ENCODE results near the gene ALLC. TPM values are rescaled to one million over a fixed set of nuclear protein-coding genes. Genes with fewer than 3 reads are reported as not detected.
"Not testable (repeated sequence)": the region's sequence is repeated elsewhere in the genome, so short reads cannot be mapped to it uniquely, and the experiment has no call there.

Gene ALLC
- total RNA-seq, 1 donor from 2014 or later = not detected

DNA sequence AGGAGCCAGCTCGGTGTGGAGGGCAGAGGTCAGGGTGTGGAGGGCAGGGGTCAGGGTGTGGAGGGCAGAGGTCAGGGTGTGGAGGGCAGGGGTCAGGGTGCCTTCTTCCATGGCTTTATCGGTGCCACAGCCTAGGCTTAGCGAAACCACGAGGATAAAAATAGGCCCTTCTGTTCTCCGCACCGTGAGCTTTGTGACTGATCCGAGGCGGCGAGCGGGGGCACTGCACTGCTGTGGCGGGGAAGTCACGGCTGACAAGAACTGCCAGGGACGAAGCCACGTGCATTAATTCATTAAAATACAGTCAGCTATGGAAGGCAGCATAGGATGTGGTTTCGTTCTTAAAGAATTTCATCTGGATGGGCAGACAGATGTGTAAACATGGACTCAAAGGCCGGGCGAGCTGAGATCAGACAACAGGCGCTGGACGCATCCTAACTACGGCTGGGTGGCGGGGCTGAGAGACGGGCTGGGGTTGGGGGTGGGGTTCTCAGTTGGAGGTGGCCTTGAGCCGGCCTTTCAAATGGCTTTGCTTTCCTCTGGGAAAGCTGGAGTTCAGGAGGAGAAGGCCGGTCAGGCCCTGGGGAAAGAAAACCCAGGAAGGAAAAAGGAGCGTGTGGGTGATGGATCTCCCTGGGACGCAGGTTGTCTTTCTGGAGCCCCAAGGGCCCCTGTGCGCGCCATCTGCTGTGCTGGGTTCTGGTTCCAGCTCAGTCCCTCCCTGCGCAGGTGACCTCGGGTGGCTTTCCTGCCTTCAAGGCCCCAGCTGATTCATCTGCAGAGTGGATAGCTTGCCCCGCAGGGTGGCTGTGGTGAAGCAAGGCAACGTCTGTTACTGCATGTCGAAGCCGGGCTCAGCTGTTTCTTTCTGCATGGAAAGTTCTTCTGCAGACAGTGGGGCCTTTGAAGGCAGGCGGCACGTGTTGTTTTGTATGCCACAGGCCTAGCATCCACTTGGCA lies 958 bp upstream of the ALLC start:
- no peak for DNase-seq

DNA sequence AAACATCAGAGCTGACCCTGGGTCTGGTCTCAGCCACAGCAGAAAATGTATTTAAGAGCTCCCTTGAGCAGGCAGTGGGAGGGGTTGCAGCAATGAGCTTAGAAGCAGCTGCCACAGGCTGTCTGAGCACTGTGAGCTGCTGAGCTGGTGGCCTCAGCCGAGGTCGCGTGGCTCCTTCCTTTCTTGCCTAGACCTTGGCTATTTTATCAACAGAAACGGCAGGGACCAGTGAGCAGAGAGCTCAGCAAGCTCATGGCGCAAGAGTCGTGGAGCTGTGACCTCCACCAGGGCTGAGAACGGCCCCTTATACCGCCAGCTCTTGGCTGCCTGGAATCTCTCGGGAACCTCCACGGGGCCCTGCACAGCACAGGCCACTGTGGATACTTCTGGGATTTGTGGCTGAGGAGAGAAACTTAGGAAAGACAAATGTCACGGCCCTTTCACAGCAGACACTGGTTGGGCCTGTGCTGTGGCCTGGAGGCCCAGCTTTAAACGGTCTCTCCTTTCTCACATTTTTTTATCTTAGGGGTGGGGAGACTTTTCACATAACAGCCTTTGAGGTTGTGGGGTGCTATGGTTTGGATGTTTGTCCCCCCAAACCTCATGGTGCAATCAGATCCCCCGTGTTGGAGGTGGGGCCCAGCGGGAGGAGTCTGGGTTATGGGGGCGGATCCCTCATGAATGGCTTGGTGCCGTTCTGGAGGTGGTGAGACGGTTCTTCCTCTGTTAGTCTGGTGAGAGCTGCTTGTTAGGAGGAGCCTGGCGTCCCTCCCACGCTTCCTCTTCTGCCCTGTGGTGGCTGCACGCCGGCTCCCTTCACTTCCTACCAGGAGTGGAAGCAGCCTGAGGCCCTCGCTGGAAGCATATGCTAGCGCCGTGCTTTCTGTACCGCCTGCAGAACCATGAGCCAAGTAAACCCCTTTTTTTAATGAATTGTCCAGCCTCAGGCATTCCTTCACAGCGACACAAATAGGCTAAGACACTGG lies 1.7 kb downstream of the ALLC start:
- DNase-seq = no peak

DNA sequence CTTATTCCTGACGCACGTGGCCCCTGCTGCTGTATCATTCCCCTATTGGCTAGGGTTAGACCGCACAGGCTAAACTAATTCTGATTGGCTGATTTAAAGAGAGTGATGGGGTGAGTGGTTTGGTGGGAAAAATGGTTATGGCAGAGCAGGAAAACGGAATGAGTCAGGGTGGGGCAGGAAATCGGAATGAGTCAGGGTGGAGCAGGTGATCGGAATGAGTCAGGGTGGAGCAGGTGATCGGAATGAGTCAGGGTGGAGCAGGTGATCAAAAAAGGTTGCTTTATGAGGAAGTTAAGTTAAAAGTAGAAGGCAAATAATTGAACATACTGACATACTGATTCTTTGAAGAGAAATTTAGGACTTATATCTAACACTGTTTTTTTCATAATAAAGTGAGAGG lies 2.6 kb downstream of the ALLC start:
- not testable (repeated sequence) for DNase-seq

GRCh38 chr2:3661149-3661660 lies 3.2 kb downstream of the ALLC start:
- no peak for DNase-seq

- no peak for DNase-seq
Measured at GRCh38 chr2:3662239-3662638, 4.2 kb downstream of the ALLC start.

- no peak for DNase-seq
Measured at GRCh38 chr2:3664118-3664517, 6.1 kb downstream of the ALLC start.

- no peak for DNase-seq
Measured at GRCh38 chr2:3664925-3665324, 6.9 kb downstream of the ALLC start.

DNA sequence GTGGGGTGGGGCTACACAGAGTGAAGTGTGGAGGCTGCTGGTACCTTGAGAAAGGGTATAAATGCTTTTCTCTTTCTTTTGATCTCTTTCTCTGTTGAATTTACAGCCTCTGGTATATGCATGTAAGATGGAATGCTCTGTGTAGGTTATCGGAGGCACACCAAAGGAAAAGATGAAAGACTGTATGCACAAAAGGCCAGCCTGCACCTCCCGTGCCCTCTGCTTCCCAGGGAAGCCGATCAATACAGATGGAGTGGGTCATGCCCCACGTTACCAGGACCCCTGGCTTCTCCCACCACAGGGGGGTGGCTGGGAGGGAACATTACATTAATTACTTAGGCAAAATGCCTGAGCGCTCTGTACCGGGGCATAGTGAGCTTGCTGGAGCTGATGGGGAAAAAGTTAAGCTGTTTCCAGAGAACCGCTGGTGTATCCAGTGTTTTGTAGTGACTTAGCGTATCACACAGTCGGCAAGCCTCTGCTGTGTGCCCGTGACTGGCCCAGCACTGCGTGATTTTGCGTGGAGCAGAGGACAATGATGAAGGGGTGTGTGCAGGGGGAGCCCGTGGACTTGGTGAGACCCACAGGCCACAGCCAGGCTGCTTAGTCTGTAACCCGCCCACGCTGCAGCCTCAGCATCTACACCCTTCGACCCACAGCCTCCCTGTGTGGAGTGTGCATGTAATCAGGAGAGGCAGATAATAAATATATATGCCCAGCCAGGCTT lies 8.0 kb downstream of the ALLC start:
- DNase-seq = no peak

- no peak for DNase-seq
Measured at GRCh38 chr2:3666613-3666975, 8.6 kb downstream of the ALLC start.

GRCh38 chr2:3667151-3667631 lies 9.2 kb downstream of the ALLC start:
- no peak for DNase-seq

DNA sequence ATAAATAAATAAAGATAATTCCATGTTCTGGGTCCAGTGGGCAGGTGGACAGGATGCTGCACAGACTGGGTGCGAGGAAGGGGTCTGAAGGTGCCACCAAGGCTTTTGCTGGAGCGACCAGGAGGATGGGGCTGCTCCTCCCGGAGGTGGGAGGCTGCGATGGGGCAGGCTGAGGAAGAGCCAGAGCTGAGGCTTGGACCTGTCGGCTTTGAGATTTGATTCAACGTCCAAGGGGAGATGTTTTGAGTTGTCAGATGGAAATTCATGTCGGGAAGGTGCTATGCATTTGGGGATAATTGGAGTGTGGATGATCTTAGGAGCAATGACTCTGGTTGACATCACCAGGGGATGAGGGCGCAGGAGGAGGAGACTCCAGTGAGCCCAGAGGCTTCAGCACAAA lies 11.7 kb downstream of the ALLC start:
- DNase-seq = no peak

- no peak for DNase-seq
Measured at GRCh38 chr2:3670376-3670775, 12.4 kb downstream of the ALLC start.

DNA sequence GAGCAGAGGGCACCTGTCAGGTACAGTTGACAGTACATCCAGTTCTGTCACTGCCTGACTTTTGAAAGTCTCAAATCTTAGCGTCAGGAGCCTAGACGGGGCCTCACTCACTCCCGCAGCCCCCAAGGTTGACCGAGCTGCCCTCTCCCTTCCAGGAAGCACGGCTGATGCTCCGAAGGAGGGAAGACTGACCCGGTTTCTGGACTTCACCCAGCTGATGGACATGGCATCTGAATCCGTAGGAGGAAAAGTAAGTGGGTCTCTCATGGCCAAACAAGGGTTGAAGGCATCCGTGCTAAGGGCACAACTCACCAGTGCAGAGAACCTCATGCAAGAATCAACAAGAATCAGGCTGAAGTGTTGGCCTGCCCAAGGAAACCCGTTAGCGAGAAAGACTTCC lies 12.9 kb downstream of the ALLC start:
- DNase-seq = no peak

DNA sequence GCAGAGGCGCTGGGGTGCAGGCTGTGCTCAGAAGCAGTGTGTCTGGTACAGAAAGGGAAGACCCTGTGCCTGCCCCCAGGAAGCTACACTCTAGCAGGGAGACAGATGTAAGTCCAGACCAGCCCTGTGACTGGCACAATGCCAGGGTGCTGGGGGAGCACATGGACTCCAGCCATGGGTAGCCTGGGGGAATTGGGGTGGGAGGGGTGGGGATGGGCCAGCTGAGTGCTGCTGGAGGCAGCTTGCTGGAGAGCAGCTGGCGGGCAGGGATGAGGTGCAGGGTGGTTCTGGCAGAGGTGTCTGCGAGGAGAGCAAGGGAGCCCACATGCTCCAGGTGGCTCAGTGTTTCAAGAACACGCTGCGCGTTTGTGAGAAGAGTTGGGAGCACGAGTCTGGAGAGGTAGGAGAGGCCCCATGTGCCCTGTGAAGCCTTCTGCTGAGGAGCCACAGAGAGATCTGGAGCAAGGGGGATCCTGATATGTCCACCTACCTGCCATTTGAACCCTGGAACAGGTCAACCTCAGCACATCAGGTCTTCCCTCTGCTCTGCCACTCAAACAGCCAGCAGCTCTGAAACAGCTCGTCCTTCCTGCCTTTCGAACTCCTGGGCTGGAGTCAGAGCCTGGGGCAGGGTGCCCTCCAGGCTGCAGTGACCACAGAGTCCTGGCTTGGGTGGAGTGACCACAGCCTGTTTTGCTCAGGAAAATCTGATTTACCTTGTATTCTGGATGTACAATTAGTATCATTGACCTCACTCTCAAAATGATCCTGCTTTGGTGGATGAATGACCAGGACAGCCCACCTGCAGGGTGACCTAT lies 15.1 kb downstream of the ALLC start:
- no peak for DNase-seq

- no peak for DNase-seq
Measured at GRCh38 chr2:3674066-3674845, 16.3 kb downstream of the ALLC start.

DNA sequence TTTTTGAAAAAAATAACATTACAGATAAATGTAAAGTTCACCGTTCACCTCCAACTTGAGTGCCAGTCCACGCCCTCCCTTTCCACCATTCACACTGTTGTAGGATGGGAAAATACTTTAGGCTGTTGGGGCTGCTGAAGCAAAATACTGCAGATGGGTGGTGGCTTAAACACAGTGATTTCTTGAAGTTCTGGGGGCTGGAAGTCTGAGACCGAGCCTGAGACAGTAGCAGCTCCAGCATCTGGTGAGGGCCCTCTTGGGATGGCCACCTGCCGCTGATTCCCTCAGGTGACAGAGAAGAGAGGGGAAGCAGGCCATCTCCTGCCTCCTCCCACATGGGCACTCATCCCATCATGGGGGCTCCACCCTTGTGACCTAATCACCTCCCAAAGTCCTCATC lies 17.7 kb downstream of the ALLC start:
- DNase-seq = no peak

GRCh38 chr2:3677436-3677835 lies 19.4 kb downstream of the ALLC start:
- DNase-seq = no peak

GRCh38 chr2:3678212-3678611 lies 20.2 kb downstream of the ALLC start:
- no peak for DNase-seq

- no peak for DNase-seq
Measured at GRCh38 chr2:3679180-3679579, 21.2 kb downstream of the ALLC start.
